Activated T-helper 1 cell treated with Interleukin-2 at 50 U/mL for 16 hours (primary cell): ENCODE data around the gene CLCN1.

Experiments
- DNase-seq: peaks from one replicate; pipeline ENCODE4 v3.0.0-alpha.2; 2020; ENCODE audit warnings: low read depth

Gene CLCN1

DNA sequence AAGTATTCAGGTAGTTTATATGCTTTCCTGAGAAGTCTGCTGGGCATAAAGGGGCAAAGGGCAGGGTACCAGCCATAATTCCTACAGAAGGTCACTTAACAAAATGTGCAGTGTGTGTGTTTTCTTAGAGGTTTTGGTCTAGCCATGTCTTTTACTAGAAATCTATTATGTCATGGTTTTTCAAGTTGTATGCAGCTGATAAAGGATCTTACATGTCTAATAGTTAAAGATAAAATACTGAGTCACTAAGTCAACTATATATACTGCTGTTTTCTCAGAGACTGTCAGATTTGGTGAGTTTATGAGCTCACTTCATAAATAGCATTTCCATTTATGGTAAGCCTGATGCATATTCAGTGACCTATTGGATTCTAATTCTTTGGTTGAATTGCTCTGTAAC, 20.0 kb upstream of the CLCN1 start:
- DNase-seq: no peak

DNA sequence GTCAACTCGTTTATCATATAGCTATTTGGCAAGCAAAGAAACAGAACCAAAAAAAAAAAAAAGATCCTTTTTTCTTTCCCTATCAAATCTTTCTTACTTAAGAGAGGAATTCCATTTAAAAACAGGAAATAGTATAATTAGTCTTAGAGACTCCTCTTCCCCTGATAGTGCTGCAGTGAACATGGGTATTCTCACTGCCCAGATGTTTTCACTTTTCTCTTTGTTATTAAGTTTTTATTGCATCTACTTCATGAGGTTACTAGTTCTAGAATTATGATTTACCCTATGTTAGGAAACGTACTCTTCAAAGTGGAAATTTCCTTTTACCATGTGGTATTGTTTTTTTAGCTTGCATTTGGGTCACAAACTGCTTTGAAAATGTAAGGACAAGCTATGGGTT, 19.2 kb upstream of the CLCN1 start:
- no peak for DNase-seq

DNA sequence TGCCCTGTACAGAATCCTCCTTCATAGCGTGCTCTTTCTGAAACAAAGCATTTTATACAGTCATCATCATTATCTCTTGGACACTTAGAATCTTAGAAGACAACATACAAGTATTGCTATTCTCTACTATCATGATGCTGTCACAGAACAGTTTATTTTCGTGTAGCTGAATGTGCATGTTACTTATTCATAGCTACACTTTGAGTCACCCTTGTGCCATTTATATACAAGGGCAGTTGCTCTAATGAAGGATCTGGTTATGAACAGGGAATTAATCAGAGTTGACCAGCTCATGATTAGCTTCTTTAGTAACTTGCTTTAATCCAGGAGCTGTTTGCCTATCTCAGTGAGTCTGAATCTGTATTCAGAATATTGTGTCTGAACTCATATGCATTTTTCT, 16.6 kb upstream of the CLCN1 start:
- DNase-seq: no peak

DNA sequence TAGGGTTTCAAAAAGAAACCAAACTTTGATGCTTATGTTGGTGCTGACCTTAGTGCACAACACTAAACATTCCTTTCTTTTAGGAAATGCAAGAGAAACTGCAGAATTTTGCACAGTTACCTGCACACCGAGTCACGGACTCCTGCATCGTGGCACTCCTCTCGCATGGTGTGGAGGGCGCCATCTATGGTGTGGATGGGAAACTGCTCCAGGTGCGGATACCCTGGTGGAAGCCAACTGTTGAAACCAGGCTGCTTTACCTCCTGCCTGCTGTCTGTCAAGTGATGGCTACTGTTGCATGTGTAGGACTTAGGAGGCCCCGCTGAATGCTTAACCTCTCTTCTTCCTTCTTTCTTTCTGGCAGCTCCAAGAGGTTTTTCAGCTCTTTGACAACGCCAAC, 16.1 kb upstream of the CLCN1 start:
- DNase-seq: peak; percentile 48

DNA sequence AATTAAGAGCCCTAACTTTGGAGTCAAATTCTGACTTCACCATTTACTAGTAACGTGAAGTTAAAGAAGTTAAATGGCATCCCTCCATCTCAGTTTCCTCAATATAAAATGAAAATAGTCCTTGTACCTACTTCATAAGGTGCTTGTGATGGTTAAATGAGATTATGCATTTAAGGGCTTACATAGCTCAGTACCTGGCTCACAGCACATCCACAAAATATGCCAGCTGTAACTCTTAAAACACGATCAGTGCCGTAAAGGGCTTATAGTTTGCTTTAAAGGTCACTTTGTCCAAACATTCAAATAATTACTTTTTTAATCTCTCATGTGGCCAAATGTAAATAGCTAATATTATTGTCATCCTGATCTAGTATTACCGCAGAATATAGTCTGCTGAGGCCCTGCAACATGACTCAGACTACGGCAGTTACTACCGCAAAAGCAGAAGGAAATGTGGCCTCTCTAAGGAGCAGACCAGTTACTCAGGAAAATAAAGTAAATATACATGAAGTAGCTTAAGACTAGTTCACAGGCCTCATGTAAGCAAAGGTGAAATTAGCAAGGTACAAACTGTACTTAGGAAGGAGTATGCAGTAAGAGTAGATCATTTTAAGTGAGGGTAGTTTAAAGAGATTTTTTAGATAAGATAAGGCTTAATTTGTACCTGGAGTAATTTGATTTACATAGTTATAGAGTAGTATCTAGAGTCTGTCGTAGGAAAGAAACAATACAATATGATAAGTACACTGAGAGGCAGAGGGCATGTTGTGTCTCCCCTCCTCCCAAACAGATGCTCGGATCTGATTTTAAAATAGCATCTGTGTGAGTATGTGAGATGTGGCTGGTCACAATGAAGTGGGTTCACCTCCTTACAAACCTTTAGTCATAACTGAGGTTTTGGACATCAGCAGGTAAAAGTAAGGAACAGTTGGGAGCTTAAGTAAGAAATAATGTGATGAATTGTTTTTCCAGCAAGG, 14.7 kb upstream of the CLCN1 start:
- no peak for DNase-seq

DNA sequence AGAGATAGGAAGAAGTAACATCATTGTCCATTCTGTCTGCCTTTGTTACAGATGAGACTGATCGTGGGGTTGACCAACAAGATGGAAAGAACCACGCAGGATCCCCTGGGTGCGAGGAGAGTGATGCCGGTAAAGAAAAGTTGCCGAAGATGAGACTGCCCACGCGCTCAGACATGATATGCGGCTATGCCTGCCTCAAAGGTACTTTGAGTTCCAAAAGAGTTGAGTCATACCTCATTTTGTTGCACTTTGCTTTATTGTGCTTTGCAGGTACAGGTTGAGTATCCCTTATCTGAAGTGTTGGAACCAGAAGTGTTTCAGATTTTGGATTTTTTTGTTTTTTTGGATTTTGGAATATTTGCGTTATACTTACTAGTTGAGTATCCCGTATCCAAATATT, 12.2 kb upstream of the CLCN1 start:
- DNase-seq: no peak

DNA sequence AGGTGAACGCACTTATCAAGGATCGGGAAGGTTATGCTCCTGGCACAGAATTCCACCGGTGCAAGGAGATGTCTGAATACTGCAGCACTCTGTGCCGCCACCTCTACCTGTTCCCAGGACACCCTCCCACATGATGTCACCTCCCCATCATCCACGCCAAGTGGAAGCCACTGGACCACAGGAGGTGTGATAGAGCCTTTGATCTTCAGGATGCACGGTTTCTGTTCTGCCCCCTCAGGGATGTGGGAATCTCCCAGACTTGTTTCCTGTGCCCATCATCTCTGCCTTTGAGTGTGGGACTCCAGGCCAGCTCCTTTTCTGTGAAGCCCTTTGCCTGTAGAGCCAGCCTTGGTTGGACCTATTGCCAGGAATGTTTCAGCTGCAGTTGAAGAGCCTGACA, 11.0 kb upstream of the CLCN1 start:
- DNase-seq: no peak

DNA sequence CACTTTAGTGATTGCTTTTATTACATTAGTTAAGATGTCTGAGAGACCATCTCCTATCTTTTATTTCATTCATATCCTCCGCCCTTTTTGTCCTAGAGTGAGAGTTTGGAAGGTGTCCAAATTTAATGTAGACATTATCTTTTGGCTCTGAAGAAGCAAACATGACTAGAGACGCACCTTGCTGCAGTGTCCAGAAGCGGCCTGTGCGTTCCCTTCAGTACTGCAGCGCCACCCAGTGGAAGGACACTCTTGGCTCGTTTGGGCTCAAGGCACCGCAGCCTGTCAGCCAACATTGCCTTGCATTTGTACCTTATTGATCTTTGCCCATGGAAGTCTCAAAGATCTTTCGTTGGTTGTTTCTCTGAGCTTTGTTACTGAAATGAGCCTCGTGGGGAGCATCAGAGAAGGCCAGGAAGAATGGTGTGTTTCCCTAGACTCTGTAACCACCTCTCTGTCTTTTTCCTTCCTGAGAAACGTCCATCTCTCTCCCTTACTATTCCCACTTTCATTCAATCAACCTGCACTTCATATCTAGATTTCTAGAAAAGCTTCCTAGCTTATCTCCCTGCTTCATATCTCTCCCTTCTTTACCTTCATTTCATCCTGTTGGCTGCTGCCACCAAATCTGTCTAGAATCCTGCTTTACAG, 10.4 kb upstream of the CLCN1 start:
- DNase-seq: peak; percentile 40

DNA sequence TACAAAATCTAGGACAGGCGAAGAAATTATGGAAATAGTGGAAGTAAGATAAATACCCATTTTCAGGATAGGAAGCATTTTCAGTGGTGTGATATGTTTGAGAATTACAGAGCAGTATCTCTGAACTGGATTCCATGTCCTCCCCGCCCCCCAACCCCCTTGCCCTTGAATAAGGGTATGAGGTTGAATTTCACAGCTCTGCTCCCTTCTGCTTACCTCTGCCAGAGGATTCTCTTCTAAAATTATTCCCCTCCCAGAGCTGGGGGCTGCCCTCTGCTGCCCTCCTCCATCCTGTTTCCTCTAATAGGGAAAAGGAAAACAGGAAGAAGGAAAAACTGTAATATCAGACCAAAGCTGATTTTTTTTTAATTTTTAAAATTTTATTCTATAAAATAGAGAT, 7.3 kb upstream of the CLCN1 start:
- DNase-seq: no peak

DNA sequence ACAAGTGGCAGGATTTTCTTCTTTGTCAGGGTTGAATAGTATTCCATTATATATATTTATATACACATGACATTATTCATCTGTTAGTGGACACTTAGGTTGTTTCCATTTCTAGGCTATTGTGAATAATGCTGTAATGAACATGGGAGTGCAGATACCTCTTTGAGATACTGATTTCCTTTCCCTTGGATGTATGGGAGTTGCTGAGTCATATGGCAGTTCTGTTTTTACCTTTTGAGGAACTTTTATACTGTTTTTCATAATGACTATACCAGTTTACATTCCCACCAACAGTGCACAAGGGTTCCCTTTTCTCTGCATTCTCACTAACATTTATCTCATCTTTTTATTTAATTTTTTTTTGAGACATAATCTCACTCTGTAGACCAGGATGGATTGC, 1.8 kb upstream of the CLCN1 start:
- no peak for DNase-seq

DNA sequence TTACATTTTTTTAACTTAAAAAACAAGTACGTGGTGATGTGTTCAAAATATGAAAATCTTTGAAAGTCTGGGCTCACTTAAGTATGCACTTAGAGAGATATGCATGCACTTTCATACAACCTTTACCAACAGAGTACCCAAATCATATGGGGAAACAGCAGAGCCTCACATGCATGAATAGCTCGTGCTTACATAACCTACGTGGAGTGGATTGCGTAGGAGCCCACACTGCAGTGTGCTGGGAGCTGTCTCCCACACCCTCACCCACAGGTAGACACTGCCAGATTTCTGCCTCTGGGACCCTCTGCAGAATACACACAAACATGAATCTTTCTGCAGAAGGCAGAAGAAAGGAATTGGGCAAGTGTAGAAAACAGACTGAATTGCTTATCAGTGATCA, 581 bp downstream of the CLCN1 start:
- DNase-seq: no peak

DNA sequence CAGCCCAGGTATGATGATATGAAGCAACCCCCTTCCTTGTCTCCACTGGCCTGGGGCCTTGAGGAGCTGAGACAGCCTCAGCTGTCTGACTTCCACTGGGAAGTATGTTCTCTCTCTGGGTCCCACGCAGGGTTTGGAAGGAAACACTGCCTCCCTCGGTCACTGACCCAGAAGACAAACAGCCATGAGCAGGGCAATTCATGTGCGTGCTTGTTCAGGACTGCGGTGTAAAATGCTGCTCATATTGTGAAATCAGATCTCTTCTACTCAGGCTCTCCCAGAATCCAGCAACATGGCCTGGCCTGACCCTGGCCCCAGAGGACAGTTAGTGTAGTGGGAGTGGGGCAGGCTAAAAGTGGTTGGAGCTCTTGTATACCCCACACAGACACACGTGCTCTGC, 2.8 kb downstream of the CLCN1 start:
- no peak for DNase-seq

DNA sequence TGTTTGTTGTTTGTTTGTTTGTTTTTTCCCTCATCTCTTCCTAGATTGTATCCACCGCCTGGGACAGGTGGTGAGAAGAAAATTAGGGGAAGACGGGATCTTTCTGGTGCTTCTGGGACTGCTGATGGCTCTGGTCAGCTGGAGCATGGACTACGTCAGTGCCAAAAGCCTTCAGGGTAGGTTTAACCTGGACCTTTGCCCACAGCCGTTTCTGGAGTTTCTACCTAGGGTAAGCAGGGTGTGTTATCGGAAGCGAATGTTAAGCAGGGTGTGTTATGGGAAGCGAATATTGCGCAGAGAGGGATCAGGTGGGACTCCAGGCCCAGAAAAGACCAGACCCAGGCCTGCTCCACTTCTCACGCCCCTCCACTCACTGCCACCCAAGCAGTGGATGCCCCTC, 4.7 kb downstream of the CLCN1 start:
- no peak for DNase-seq

DNA sequence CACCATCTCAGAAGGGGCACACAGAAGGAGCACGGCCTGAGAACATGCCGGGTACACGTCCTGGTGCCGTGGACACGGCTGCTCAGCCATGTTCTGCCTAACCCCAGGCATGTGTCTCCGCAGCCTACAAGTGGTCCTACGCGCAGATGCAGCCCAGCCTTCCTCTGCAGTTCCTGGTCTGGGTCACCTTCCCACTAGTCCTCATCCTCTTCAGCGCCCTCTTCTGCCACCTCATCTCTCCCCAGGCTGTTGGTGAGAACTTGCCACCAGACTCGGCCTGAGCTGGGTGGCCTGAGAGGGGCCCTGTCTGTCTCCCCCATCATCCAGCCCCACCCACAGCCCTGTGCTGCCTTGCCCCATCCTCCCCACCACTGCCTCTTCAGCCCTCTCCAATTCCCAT, 5.3 kb downstream of the CLCN1 start:
- DNase-seq: no peak

DNA sequence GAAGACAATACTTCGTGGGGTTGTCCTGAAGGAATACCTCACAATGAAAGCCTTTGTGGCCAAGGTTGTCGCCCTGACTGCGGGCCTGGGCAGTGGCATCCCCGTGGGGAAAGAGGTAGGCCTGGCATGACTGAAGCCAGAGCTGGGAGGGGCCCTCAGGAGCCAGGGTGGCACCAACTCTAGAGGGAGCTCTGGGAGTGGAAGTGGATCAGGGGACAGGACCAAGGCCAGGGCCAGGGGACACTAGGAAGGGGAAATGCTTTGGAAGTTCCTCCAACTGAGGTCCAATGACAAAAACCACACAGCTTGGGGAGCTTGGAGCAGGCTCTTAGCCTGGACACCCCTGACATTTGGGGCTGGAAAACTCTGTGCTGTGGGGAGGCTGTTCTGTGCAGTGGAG, 5.8 kb downstream of the CLCN1 start:
- DNase-seq: no peak

DNA sequence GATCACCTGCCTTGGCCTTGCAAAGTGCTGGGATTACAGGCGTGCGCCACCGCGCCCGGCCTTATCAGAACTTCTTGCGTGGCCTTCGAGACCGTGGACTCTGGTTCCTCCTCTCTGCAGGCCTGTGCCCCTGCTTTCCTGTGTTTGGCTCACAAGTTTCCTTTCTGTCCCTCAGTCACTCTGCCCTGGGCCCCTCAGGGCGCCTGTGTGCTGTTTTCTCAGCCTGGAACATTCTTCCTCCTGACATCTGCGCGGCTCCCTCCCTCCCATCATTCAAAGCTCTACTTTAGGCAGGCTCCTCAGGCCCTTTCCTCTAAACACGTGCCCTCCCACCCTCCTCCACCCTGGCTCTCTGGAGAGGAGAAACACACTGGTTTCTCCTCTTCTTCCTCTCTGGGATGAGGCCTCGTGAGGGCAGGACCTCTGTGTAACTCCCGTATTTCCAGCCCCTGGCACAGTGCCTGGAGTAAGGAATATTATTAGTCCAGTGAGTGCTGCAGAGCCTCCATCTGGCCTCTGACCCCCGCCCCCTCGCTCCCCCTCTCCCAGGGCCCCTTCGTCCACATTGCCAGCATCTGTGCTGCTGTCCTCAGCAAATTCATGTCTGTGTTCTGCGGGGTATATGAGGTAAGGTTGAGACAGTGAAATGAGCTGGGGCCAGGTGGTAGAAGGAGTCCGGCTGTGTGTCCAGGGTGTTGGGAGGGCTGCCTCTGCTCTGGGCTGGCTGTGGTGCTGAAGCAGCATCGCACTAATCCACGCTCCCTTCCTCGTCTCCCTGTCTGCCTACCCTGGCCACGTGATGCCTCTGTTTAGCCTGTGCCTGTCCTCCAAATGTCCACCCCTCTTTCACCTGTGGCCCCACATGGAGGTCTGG, 7.1 kb downstream of the CLCN1 start:
- no peak for DNase-seq

DNA sequence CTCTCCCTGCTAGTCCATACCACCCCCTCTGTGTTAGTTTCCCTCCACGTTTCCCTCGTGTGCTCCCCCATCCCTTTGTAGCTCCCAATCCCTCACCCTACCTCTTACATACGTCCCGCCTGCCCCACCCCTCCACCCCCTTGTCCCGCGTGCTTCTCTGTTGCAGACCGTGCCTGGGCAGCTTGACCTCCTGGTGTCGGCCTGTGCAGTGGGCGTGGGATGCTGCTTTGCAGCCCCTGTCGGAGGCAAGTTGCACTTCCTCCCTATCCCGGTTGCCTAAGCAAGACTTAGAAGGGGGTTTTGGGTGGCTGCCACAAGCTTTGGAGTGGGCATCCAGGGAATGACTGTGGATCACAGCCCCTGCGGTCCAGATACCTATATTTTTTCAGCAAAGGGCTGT, 7.7 kb downstream of the CLCN1 start:
- no peak for DNase-seq

DNA sequence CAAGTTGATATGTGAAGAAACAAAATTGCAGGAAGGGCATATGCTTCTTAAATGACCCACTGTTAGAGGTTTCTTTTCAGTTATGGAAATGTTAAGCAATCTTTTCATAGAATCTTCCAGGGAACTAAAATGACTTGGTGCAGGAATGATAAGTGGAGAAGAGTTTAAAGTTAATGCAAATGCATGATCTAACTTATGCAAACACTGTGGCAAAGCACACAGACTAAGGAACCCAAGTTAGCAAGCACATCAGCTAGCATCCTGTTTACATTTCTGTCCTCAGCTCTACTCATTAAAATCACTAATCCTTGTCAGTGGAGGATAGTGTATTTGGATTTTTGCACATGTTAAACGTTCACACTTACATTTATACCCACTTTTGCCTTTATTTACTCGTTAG, 9.3 kb downstream of the CLCN1 start:
- no peak for DNase-seq

DNA sequence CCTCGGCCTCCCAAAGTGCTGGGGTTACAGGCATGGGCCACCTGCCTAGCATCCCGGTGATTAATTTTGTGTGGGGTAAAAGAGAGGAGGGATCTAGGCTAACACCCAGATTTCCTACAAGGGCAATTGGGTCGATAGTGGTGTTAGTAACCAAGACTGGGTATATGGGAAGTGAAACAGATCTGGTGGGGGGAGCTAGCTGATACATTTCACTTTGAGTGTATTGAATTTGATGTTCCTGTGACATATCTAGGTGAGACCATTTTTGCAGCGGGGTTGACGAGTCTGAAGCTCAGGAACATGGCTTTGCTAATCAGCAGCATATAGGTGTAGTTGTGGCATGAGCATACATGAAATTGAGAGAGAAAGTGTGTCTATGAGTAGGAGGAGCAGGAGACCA, 12.0 kb downstream of the CLCN1 start:
- no peak for DNase-seq

DNA sequence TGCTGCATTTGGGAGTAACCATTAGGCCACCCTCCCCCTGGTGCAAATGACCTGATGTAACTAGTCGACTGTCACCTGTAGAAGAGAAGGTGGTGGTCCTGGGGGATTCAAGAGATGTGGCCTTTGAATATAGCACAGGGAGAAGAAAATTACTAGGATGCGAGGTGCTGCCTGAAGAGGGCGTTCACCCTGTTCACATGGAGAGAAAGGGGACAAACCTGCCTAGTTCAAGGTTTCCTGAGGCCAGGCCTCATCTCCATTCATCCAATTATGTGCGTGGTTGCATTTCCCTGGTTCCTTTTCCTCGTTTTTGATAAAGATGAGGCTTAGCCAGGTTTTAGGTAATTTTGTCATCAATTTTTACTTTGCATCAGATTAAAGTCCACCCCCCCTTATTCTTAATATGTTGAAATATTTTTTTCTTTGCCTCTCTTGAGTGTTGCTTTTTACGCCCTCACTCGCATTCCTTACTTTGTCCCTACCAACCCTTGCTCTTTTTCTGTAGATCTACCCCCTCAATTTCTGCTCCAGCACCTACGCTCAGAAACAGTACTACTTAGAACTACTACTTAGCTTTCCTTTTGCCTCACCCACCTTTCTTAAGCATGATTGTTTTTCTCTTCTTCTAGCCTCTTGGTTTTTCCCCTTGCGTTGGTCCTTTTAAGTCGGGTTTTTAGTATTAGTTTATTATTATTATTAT, 13.7 kb downstream of the CLCN1 start:
- no peak for DNase-seq

DNA sequence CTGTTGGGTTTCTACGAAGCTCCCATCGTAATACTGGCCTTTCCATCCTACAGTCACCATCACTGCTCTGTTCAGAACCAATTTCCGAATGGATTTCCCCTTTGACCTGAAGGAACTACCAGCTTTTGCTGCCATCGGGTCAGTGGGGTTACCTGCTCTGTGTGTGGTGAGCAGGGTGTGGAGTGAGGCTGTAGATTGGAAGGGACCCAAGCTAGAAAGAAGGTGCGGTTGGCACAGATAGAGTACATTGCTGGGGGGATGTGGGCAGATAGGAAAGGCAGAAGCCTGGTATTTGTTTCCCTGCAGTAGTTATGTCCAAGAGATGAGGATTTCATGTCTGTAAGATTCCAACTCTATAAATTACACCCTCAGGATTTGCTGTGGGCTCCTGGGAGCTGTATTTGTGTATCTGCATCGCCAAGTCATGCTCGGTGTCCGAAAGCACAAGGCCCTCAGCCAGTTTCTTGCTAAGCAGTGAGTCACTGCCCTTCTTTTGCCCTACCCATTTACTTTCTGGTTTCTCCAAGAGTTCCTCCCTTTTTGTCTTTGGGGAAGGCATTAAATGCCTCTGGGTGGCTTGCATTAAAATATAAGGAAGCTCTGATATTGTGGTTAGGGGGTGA, 15.4 kb downstream of the CLCN1 start:
- no peak for DNase-seq

DNA sequence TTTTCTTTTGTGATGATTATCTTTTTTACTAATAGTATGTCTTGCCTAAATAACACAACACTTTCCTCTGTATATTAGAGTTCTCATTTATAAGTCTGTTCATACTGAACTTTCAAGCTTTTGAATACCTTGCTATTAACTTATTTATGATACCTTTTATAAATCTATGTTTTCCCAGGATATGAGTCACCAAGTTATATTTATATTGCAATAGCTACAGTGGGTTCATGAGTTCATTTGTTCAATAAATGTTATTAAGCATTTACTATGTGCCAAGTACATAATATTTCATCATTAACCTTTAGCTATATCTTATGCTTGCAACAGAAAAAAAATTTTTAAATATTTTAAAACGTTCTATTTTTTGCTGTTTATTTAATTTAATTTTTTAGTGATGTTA, 18.3 kb downstream of the CLCN1 start:
- no peak for DNase-seq
